Esophagus mucosa (tissue), 1 donor: ENCODE data around the gene CCND1. TPM values are rescaled to one million over a fixed set of nuclear protein-coding genes. Genes with fewer than 3 reads are reported as not detected.

Experiments
- ATAC-seq: fragments of 200-7000 bp; cut with Tn5 transposase; one replicate; pipeline ENCODE4 v1.9.1; 2020
- total RNA-seq: library from RNA; stranded (reverse); gene quantifications from one replicate; pipeline ENCODE4 v1.2.4, GENCODE V29; 2023
- donor health status: DM: yes; HTN: yes; CAD: no.

The CCND1 gene
- total RNA-seq, 1 donor from 2014 or later, result 63.7 TPM

- ATAC-seq, result peak; percentile 5
Measured at GRCh38 chr11:69654001-69654659, 13.2 kb downstream of the CCND1 start.

- peak; percentile 48 for ATAC-seq
Measured at GRCh38 chr11:69654660-69655478, 13.9 kb downstream of the CCND1 start.

GRCh38 chr11:69655479-69656428 is 14.8 kb downstream of the CCND1 start:
- peak; percentile 5 for ATAC-seq

- no peak for ATAC-seq
Measured at GRCh38 chr11:69656536-69657455, 15.8 kb downstream of the CCND1 start.

DNA sequence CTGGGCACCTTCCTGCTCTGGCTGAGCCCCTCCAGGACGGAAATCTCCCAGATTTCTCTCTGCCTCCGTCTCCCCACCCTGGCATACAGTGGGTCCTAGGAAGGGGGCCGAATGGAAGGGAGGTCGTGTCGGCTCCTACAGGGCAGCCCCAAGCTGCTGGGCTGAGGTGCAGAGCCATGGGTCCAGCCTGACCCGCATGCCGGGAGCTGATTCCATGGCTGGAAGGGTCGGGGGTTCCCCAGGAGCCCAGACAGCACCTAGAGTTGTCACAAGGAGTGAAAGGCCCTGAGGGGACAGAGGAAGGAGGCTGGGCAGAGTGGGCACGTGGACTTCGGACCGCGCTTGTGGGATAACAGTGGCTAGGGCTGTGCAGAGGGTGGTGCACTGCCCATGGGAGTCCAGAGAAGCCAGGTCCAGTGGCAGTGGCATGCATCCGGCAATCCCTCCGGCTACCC is 16.5 kb downstream of the CCND1 start:
- ATAC-seq, result no peak

DNA sequence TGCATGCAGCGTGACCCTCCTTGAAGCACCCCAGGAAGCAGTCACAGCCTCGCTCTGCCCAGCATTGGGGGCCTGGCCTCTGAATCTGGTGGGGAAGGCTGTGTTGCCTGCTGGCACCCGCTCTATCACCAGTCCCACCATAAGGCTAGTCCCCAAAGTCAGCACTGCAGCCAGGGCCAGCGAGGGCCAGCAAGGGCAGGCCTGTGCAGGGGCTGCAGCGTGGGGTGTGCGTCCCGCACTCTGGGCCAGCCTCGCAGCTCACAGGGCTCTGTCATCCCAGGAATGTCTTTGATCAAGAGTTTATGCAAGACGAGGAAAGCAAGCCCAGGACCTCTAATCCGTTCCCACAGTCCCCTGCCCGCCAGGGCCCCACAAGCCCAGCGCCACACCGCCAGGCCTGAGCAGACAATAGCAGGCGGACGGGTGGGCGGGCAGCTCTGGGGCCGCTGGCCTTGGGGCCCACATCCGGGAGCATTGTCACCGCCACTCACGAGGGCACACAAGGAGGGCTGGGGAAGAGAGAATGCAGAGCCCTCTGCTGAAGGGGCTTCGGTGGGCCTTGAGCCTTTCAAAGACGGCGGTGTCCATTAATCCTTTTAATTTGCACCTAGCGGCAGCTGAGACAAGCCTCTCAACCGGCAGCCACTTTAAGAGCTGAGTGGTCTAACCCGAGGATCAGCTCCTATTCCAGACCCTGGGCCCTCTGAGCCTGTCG is 17.1 kb downstream of the CCND1 start:
- ATAC-seq, result no peak

GRCh38 chr11:69658626-69659450 is 17.9 kb downstream of the CCND1 start:
- no peak for ATAC-seq

DNA sequence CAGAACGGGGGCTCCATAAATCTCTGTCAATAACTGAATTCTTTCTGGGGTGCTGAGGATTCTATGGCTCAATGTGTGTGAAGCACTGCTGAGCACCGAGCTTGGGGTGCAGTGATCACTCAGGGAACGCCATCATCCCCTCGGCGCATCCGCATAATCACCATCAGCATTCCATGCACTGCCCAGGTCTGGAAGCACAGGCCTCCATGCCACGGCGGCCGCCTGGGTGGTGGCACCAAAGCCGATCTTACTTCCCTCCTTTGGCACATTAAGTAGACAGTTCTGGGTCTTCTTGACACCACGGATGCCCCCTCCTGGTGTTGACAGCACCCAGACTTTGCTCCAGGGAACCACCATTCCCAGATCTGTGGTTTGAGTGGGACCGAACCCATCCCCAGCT is 18.6 kb downstream of the CCND1 start:
- no peak for ATAC-seq

GRCh38 chr11:69660001-69660500 is 19.1 kb downstream of the CCND1 start:
- no peak for ATAC-seq

DNA sequence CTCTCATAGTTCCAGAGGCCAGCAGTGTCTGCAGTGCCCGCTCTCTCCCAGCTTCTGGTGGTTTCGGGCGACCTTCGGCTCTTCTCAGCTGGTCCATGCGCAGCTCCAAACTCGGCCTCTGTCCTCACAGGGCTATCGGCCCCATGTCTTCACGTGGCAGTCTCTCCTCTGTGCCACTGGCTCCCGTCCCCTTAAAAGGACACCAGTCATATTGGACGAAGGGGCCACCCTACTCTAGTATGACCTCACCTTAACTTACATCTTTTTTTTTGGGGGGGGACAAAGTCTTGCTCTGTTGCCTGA is 20.4 kb downstream of the CCND1 start:
- no peak for ATAC-seq

DNA sequence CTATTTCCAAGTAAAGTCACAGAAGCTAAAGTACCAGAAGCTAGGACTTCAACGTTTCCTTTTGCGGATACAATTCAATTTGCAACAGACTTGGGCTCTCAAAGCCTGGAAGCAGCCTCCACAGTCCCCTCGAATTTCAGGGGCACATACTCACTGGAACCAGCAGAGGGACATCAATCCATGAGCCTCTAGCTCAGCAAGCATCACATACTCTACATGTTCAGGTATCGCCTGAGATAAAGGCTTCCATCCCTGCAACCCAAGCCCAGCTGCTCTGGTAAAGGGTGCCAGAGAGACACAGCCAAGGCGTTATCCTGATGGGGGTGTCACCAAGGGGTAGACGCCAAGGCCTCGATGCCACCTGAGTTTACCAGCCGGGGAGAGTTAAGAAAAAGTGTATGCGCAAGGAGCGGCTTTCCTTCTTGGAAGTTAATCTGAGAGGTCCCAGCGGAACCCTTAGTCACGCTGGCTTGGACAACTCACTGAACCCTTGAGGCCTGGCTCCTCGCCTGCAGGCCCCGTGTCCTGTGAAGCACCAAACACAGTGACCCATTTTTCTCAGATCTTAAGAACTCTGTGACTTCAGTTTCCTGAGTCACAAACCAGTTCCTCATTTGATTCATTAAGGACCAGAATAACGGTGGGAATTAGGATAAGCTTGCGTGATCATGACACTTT is 21.2 kb downstream of the CCND1 start:
- ATAC-seq, result no peak

GRCh38 chr11:69662806-69663205 is 21.9 kb downstream of the CCND1 start:
- ATAC-seq, result no peak

- ATAC-seq, result no peak
Measured at GRCh38 chr11:69663326-69663725, 22.4 kb downstream of the CCND1 start.

GRCh38 chr11:69664103-69664775 is 23.3 kb downstream of the CCND1 start:
- no peak for ATAC-seq

- no peak for ATAC-seq
Measured at GRCh38 chr11:69664901-69665300, 23.9 kb downstream of the CCND1 start.

DNA sequence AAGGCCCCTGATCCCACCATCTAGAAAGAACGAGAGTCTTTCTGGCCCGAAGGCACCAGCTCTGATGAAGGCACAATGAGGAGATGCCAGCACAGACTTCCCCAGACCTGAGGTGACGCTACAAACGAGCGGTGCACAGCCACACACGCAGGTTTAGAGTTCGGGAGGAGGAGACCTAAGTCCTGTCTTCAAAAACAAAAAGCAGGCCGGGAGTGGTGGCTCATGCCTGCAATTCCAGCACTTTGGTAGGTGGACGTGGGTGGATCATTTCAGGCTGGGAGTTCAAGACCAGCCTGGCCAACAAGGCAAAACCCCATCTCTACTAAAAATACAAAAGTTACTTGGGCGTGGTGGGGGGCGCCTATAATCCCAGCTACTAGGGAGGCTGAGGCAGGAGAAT is 24.7 kb downstream of the CCND1 start:
- ATAC-seq, result no peak

GRCh38 chr11:69666261-69666660 is 25.3 kb downstream of the CCND1 start:
- ATAC-seq, result no peak

GRCh38 chr11:69666752-69667536 is 26.0 kb downstream of the CCND1 start:
- peak; percentile 58 for ATAC-seq
